ENCODE measurements around the gene RFC2. TPM values are rescaled to one million over a fixed set of nuclear protein-coding genes. Genes with fewer than 3 reads are reported as not detected.

The RFC2 gene
- total RNA-seq, 4 donors from 2014 or later, result 8.2 to 15.2 (median 12.7) TPM

- in situ Hi-C loops (cut with MboI; ENCODE audit: low sequenced_read_pairs in 4 of 4) (no loop called here), intact Hi-C loops (cut with DNase I; ENCODE audit: low total_unique reads) (no loop called here)
- Histone ChIP-seq H3K4me3 (no peak overlapping the region), H3K27ac (no peak overlapping the region), H3K36me3 (peaks cover 0 to 16% of the 10 kb centered on the region in 2 donors), H3K27me3 (no peaks in the 10 kb centered on the region), H3K4me1 (no peaks in the 10 kb centered on the region), H3K9me3 (no peaks in the 10 kb centered on the region)
- DNase-seq (no peak), ATAC-seq (no peak)
- TF ChIP-seq POLR2A (IDR thresholded peaks at IDR 0.05) (no peak), CTCF (IDR thresholded peaks at IDR 0.05 in 4 of 5, conservative IDR thresholded peaks at IDR 0.05 in 1 of 5) (no peak)
These were observed 31.1 kb downstream of the RFC2 start for GRCh38 chr7:74222851-74223710.

GRCh38 chr7:74221713-74222112 is 32.5 kb downstream of the RFC2 start:
- H3K4me1 ChIP-seq, result no peaks in the 10 kb centered on the region
- ATAC-seq (no peak), DNase-seq (no peak)
- no peak overlapping the region for H3K4me3 ChIP-seq
- intact Hi-C loops (cut with DNase I; ENCODE audit: low total_unique reads), result no loop called here
- H3K9me3 ChIP-seq, result no peaks in the 10 kb centered on the region
- in situ Hi-C loops (cut with MboI; ENCODE audit: low sequenced_read_pairs in 4 of 4), result no loop called here
- H3K36me3 ChIP-seq, result peaks cover 0 to 12% of the 10 kb centered on the region in 2 donors
- no peak overlapping the region for H3K27ac ChIP-seq
- TF ChIP-seq CTCF (IDR thresholded peaks at IDR 0.05 in 4 of 5, conservative IDR thresholded peaks at IDR 0.05 in 1 of 5) (no peak), POLR2A (IDR thresholded peaks at IDR 0.05) (no peak)
- no peaks in the 10 kb centered on the region for H3K27me3 ChIP-seq

GRCh38 chr7:74220229-74220628 is 34.0 kb downstream of the RFC2 start:
- intact Hi-C loops (cut with DNase I; ENCODE audit: low total_unique reads), result no loop called here
- Histone ChIP-seq H3K4me1 (no peaks in the 10 kb centered on the region), H3K27me3 (no peaks in the 10 kb centered on the region), H3K36me3 (peaks cover 0 to under 1% of the 10 kb centered on the region in 2 donors), H3K9me3 (no peaks in the 10 kb centered on the region), H3K4me3 (no peak overlapping the region), H3K27ac (no peak overlapping the region)
- no peak for DNase-seq
- TF ChIP-seq CTCF (IDR thresholded peaks at IDR 0.05 in 4 of 5, conservative IDR thresholded peaks at IDR 0.05 in 1 of 5) (no peak), POLR2A (IDR thresholded peaks at IDR 0.05) (no peak)
- ATAC-seq, result no peak
- in situ Hi-C loops (cut with MboI; ENCODE audit: low sequenced_read_pairs in 4 of 4), result no loop called here

- Histone ChIP-seq H3K4me3 (no peak overlapping the region), H3K27ac (no peak overlapping the region), H3K27me3 (no peaks in the 10 kb centered on the region), H3K4me1 (no peaks in the 10 kb centered on the region), H3K9me3 (no peaks in the 10 kb centered on the region), H3K36me3 (no peaks in the 10 kb centered on the region)
- DNase-seq (no peak), ATAC-seq (no peak)
- TF ChIP-seq CTCF (IDR thresholded peaks at IDR 0.05 in 4 of 5, conservative IDR thresholded peaks at IDR 0.05 in 1 of 5), result no peak
- no peak for TF ChIP-seq POLR2A (IDR thresholded peaks at IDR 0.05)
- intact Hi-C loops (cut with DNase I; ENCODE audit: low total_unique reads) (no loop called here), in situ Hi-C loops (cut with MboI; ENCODE audit: low sequenced_read_pairs in 4 of 4) (no loop called here)
These were observed 34.8 kb downstream of the RFC2 start for GRCh38 chr7:74219416-74219815.
